ENCODE results near the gene PACC1. TPM values are rescaled to one million over a fixed set of nuclear protein-coding genes. Genes with fewer than 3 reads are reported as not detected.
"Not testable (repeated sequence)": the region's sequence is repeated elsewhere in the genome, so short reads cannot be mapped to it uniquely, and the experiment has no call there.

Gene PACC1
- polyA plus RNA-seq, 1 experiment: 10.6 TPM

GRCh38 chr1:212326541-212326940, 88.1 kb downstream of the PACC1 start:
- TF ChIP-seq, protein P1, sequence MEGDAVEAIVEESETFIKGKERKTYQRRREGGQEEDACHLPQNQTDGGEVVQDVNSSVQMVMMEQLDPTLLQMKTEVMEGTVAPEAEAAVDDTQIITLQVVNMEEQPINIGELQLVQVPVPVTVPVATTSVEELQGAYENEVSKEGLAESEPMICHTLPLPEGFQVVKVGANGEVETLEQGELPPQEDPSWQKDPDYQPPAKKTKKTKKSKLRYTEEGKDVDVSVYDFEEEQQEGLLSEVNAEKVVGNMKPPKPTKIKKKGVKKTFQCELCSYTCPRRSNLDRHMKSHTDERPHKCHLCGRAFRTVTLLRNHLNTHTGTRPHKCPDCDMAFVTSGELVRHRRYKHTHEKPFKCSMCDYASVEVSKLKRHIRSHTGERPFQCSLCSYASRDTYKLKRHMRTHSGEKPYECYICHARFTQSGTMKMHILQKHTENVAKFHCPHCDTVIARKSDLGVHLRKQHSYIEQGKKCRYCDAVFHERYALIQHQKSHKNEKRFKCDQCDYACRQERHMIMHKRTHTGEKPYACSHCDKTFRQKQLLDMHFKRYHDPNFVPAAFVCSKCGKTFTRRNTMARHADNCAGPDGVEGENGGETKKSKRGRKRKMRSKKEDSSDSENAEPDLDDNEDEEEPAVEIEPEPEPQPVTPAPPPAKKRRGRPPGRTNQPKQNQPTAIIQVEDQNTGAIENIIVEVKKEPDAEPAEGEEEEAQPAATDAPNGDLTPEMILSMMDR (IDR thresholded peaks at IDR 0.05; ENCODE audit: low read depth, low read length): no peak

GRCh38 chr1:212323066-212323465, 91.6 kb downstream of the PACC1 start:
- Histone ChIP-seq H3K4me3 (ENCODE audit: low read depth, low read length) (no peak overlapping the region), H3K27ac (ENCODE audit: low read depth, low read length) (no peak overlapping the region), H3K27me3 (ENCODE audit: control insufficient read depth, insufficient read depth, low read length) (no peaks in the 10 kb centered on the region), H3K9me3 (ENCODE audit: control insufficient read depth, insufficient read depth, low read length) (no peaks in the 10 kb centered on the region)
- CTCF ChIA-PET: no interaction called here
- DNase-seq (ENCODE audit: low read depth, low spot score): no peak
- TF ChIP-seq, protein P1 (IDR thresholded peaks at IDR 0.05; ENCODE audit: low read depth, low read length): no peak
- POLR2A ChIA-PET: no interaction called here

More at GRCh38 chr1:212326541-212326940, 88.1 kb downstream of the PACC1 start:
- H3K27ac ChIP-seq (ENCODE audit: low read depth, low read length): no peak overlapping the region
- DNase-seq (ENCODE audit: low read depth, low spot score): no peak
- no peaks in the 10 kb centered on the region for H3K9me3 ChIP-seq (ENCODE audit: control insufficient read depth, insufficient read depth, low read length)
- H3K4me3 ChIP-seq (ENCODE audit: low read depth, low read length): no peak overlapping the region
- CTCF ChIA-PET: interaction anchor here (1.3 kb wide), 1 partner anchor 256 kb away, joined by 4 read pairs; no protein-coding TSS in a partner anchor
- H3K27me3 ChIP-seq (ENCODE audit: control insufficient read depth, insufficient read depth, low read length): no peaks in the 10 kb centered on the region
- POLR2A ChIA-PET: no interaction called here

DNA sequence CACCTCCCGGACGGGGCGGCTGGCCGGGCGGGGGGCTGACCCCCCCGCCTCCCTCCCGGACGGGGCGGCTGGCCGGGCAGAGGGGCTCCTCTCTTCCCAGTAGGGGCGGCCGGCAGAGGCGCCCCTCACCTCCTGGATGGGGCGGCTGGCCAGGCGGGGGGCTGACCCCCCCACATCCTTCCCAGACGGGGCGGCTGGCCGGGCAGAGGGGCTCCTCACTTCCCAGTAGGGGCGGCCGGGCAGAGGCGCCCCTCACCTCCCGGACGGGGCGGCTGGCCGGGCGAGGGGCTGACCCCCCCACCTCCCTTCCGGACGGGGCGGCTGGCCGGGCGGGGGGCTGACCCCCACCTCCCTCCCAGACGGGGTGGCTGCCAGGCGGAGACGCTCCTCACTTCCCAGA, 93.7 kb downstream of the PACC1 start:
- POLR2A ChIA-PET; DNase-seq (ENCODE audit: low read depth, low spot score); H3K4me3 ChIP-seq (ENCODE audit: low read depth, low read length); H3K9me3 ChIP-seq (ENCODE audit: control insufficient read depth, insufficient read depth, low read length); H3K27ac ChIP-seq (ENCODE audit: low read depth, low read length); CTCF ChIA-PET; H3K27me3 ChIP-seq (ENCODE audit: control insufficient read depth, insufficient read depth, low read length): not testable (repeated sequence)

- no peak for DNase-seq (ENCODE audit: low read depth, low spot score)
- TF ChIP-seq, protein P1 (IDR thresholded peaks at IDR 0.05; ENCODE audit: low read depth, low read length): no peak
- no peaks in the 10 kb centered on the region for H3K27me3 ChIP-seq (ENCODE audit: control insufficient read depth, insufficient read depth, low read length)
- H3K27ac ChIP-seq (ENCODE audit: low read depth, low read length): no peak overlapping the region
- POLR2A ChIA-PET: no interaction called here
- H3K9me3 ChIP-seq (ENCODE audit: control insufficient read depth, insufficient read depth, low read length): no peaks in the 10 kb centered on the region
- CTCF ChIA-PET: no interaction called here
- no peak overlapping the region for H3K4me3 ChIP-seq (ENCODE audit: low read depth, low read length)
Measured at GRCh38 chr1:212317916-212318315, 96.8 kb downstream of the PACC1 start.

DNA sequence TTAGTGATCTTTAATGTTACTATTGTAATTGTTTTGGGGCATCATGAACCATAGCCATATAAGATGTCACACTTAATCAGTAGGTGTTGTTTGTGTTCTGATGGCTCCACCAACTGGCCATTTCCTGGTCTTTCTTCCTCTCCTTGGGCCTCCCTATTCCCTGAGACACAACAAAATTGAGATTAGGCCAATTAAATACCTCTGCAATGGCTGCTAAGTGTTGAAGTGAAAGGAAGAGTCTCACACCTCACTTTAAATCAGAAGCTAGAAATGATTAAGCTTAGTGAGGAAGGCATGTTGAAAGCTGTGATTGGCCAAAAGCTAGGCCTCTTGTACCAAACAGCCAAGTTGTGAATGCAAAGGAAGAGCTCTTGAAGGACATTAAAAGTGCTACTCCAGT, 98.8 kb downstream of the PACC1 start:
- H3K27ac ChIP-seq (ENCODE audit: low read depth, low read length): no peak overlapping the region
- no peaks in the 10 kb centered on the region for H3K9me3 ChIP-seq (ENCODE audit: control insufficient read depth, insufficient read depth, low read length)
- POLR2A ChIA-PET: no interaction called here
- TF ChIP-seq, protein P1 (IDR thresholded peaks at IDR 0.05; ENCODE audit: low read depth, low read length): 0 out of 2 replicates have a peak, but pooled peaks have one; percentile 6
- CTCF ChIA-PET: interaction anchor here (0.5 to 1.4 kb wide), 4 partner anchors 233 to 266 kb away, joined by 3 to 9 read pairs (median 4); no protein-coding TSS in a partner anchor
- H3K4me3 ChIP-seq (ENCODE audit: low read depth, low read length): no peak overlapping the region
- no peaks in the 10 kb centered on the region for H3K27me3 ChIP-seq (ENCODE audit: control insufficient read depth, insufficient read depth, low read length)
- no peak for DNase-seq (ENCODE audit: low read depth, low spot score)
